Esophagus (tissue), 2 donors: ENCODE measurements around the gene WBP1L. TPM values are rescaled to one million over a fixed set of nuclear protein-coding genes. Genes with fewer than 3 reads are reported as not detected.
"Not testable (repeated sequence)": the region's sequence is repeated elsewhere in the genome, so short reads cannot be mapped to it uniquely, and the experiment has no call there.

Experiments
- H3K27ac ChIP-seq, 2 donors: one replicate each; pipeline ENCODE4 v1.5.1; 2013; ENCODE audit warnings: low read depth in 2 of 2, mild to moderate bottlenecking in 2 of 2, inconsistent platforms in 1 of 2, low read length in 1 of 2, moderate library complexity in 1 of 2
- H3K27me3 ChIP-seq, 2 donors: one replicate each; pipeline ENCODE4 v1.6.1; 2013; ENCODE audit warnings: low read length in 2 of 2, control low read depth in 1 of 2, mild to moderate bottlenecking in 1 of 2; ENCODE audit not compliant: insufficient read depth in 2 of 2, control insufficient read depth in 1 of 2
- H3K36me3 ChIP-seq, 2 donors: one replicate each; pipeline ENCODE4 v1.6.1; 2013; ENCODE audit warnings: low read length in 1 of 2; ENCODE audit not compliant: control insufficient read depth in 2 of 2, insufficient read depth in 2 of 2
- H3K4me1 ChIP-seq, 2 donors: one replicate each; pipeline ENCODE4 v1.6.1; 2013; ENCODE audit warnings: low read length in 1 of 2; ENCODE audit not compliant: control insufficient read depth in 2 of 2, insufficient read depth in 2 of 2
- H3K4me3 ChIP-seq, 2 donors: one replicate each; pipeline ENCODE4 v1.5.1; 2013; ENCODE audit warnings: low read length in 2 of 2, mild to moderate bottlenecking in 2 of 2, low read depth in 1 of 2, moderate library complexity in 1 of 2
- H3K9me3 ChIP-seq, 2 donors: one replicate each; pipeline ENCODE4 v1.6.1; 2013; ENCODE audit warnings: mild to moderate bottlenecking in 2 of 2, low read depth in 1 of 2, low read length in 1 of 2, moderate library complexity in 1 of 2; ENCODE audit not compliant: control insufficient read depth in 2 of 2, insufficient read depth in 1 of 2
- WGBS, 2 donors: extraction: QIAGEN DNeasy Blood & Tissue Kit; methylation state at CpG; one replicate each; pipeline ENCODE4 v1.1.7; 2013; 5-methylcytosine and 5-hydroxymethylcytosine counted together
- polyA plus RNA-seq, 2 donors: library from polyadenylated mRNA; stranded (reverse); fragments of 200-250 nt; gene quantifications; one replicate each; pipeline ENCODE4 v1.2.3, GENCODE V29; 2013
- donor health status: healthy with polysubstance abuse.
- donor health status: Bipolar disorder and iron deficiency.

The WBP1L gene
- polyA plus RNA-seq, 2 donors, result 13.4 to 17.1 TPM

GRCh38 chr10:102844190-102844776 is 100.5 kb downstream of the WBP1L start:
- not testable (repeated sequence) for H3K4me1 ChIP-seq, H3K27ac ChIP-seq

GRCh38 chr10:102845352-102845902 is 101.7 kb downstream of the WBP1L start:
- H3K4me1 ChIP-seq, result no peaks in the 10 kb centered on the region
- no peaks in the 10 kb centered on the region for H3K27me3 ChIP-seq
- 81 to 89% methylated on average over 9 of the region's 9 CpGs for WGBS, 2 donors
- peaks cover 0 to 2% of the 10 kb centered on the region in 2 donors for H3K36me3 ChIP-seq
- H3K9me3 ChIP-seq, result no peaks in the 10 kb centered on the region
- H3K4me3 ChIP-seq, result no peak overlapping the region
- H3K27ac ChIP-seq, result no peak overlapping the region

More at GRCh38 chr10:102844190-102844776, 100.5 kb downstream of the WBP1L start:
- not testable (repeated sequence) for H3K4me3 ChIP-seq, H3K9me3 ChIP-seq, H3K36me3 ChIP-seq, H3K27me3 ChIP-seq
- 88 to 90% methylated on average over 6 of the region's 6 CpGs for WGBS, 2 donors

- WGBS, 2 donors, result 74 to 82% methylated on average over 9 of the region's 9 CpGs
- Histone ChIP-seq H3K27me3 (no peaks in the 10 kb centered on the region), H3K27ac (no peak overlapping the region), H3K4me1 (no peaks in the 10 kb centered on the region), H3K9me3 (no peaks in the 10 kb centered on the region), H3K4me3 (no peak overlapping the region), H3K36me3 (peaks cover 0 to 2% of the 10 kb centered on the region in 2 donors)
Measured at GRCh38 chr10:102850025-102850518, 106.3 kb downstream of the WBP1L start.

GRCh38 chr10:102853237-102853636 is 109.5 kb downstream of the WBP1L start:
- H3K4me3 ChIP-seq, H3K4me1 ChIP-seq, H3K9me3 ChIP-seq, H3K36me3 ChIP-seq, H3K27ac ChIP-seq, H3K27me3 ChIP-seq: not testable (repeated sequence)
- 94 to 96% methylated on average over 7 of the region's 7 CpGs for WGBS, 2 donors

GRCh38 chr10:102855731-102856436 is 112.1 kb downstream of the WBP1L start:
- not testable (repeated sequence) for H3K27me3 ChIP-seq, H3K27ac ChIP-seq, H3K4me1 ChIP-seq, H3K36me3 ChIP-seq, H3K4me3 ChIP-seq, H3K9me3 ChIP-seq
- 57 to 65% methylated on average over 10 to 11 of the region's 11 CpGs for WGBS, 2 donors

GRCh38 chr10:102856758-102857424 is 113.1 kb downstream of the WBP1L start:
- Histone ChIP-seq H3K27me3 (no peaks in the 10 kb centered on the region), H3K4me1 (no peaks in the 10 kb centered on the region), H3K4me3 (no peak overlapping the region), H3K9me3 (no peaks in the 10 kb centered on the region), H3K27ac (no peak overlapping the region), H3K36me3 (peaks cover 0 to 4% of the 10 kb centered on the region in 2 donors)
- WGBS, 2 donors, result 88 to 91% methylated on average over 3 of the region's 3 CpGs

- Histone ChIP-seq H3K4me1 (no peaks in the 10 kb centered on the region), H3K9me3 (no peaks in the 10 kb centered on the region), H3K27me3 (no peaks in the 10 kb centered on the region), H3K36me3 (peaks cover 0 to 4% of the 10 kb centered on the region in 2 donors), H3K4me3 (no peak overlapping the region), H3K27ac (no peak overlapping the region)
- WGBS, 2 donors, result 80 to 84% methylated on average over 2 of the region's 2 CpGs
Measured at GRCh38 chr10:102859911-102860310, 116.2 kb downstream of the WBP1L start.

GRCh38 chr10:102863660-102864059 is 119.9 kb downstream of the WBP1L start:
- H3K4me3 ChIP-seq, result no peak overlapping the region
- no peaks in the 10 kb centered on the region for H3K27me3 ChIP-seq
- H3K27ac ChIP-seq, result no peak overlapping the region
- H3K4me1 ChIP-seq, result no peaks in the 10 kb centered on the region
- H3K36me3 ChIP-seq, result peaks cover 0 to 4% of the 10 kb centered on the region in 2 donors
- no peaks in the 10 kb centered on the region for H3K9me3 ChIP-seq
- WGBS, 2 donors, result 71 to 80% methylated on average over 2 of the region's 2 CpGs

GRCh38 chr10:102865620-102866019 is 121.9 kb downstream of the WBP1L start:
- Histone ChIP-seq H3K9me3 (no peaks in the 10 kb centered on the region), H3K27me3 (no peaks in the 10 kb centered on the region), H3K4me1 (peaks cover 3 to 10% of the 10 kb centered on the region in 2 donors), H3K36me3 (peaks cover 0 to 1% of the 10 kb centered on the region in 2 donors), H3K4me3 (no peak overlapping the region), H3K27ac (no peak overlapping the region)
- 90 to 94% methylated on average over 3 of the region's 3 CpGs for WGBS, 2 donors
